Measurements from ENCODE around the gene TEAD1.

- no peak for TF ChIP-seq CTCF (optimal IDR thresholded peaks at IDR 0.05 in 1 of 3, IDR thresholded peaks at IDR 0.05 in 1 of 3, conservative IDR thresholded peaks at IDR 0.05 in 1 of 3; ENCODE audit: extremely low read depth in 1 of 3, insufficient read depth in 2 of 3, low read length in 3 of 3)
- TF ChIP-seq EZH2 (IDR thresholded peaks at IDR 0.05; ENCODE audit: low read length) = no peak
Observed at GRCh38 chr11:12662101-12662689, 12.0 kb upstream of the TEAD1 start.
